ENCODE measurements around the gene KCNT1. TPM values are rescaled to one million over a fixed set of nuclear protein-coding genes. Genes with fewer than 3 reads are reported as not detected.

KCNT1 gene
- polyA plus RNA-seq, 1 experiment = not detected

- Histone ChIP-seq H3K27ac (ENCODE audit: low read depth, low read length) (no peak overlapping the region), H3K27me3 (ENCODE audit: control insufficient read depth, insufficient read depth, low read length) (peaks cover 3% of the 10 kb centered on the region), H3K4me3 (ENCODE audit: low read depth, low read length) (no peak overlapping the region), H3K9me3 (ENCODE audit: control insufficient read depth, insufficient read depth, low read length) (no peaks in the 10 kb centered on the region)
- ChIA-PET POLR2A (no interaction called here), CTCF (no interaction called here)
- no peak for DNase-seq (ENCODE audit: low read depth, low spot score)
- no peak for TF ChIP-seq CTCF (IDR thresholded peaks at IDR 0.05; ENCODE audit: low read depth, low read length)
Measured at GRCh38 chr9:135690836-135691570, 11.0 kb upstream of the KCNT1 start.

GRCh38 chr9:135692410-135692809 is 9.6 kb upstream of the KCNT1 start:
- no peak overlapping the region for H3K4me3 ChIP-seq (ENCODE audit: low read depth, low read length)
- H3K27me3 ChIP-seq (ENCODE audit: control insufficient read depth, insufficient read depth, low read length) = peaks cover 3% of the 10 kb centered on the region
- ChIA-PET CTCF (no interaction called here), POLR2A (no interaction called here)
- no peak for TF ChIP-seq CTCF (IDR thresholded peaks at IDR 0.05; ENCODE audit: low read depth, low read length)
- no peak for DNase-seq (ENCODE audit: low read depth, low spot score)
- H3K27ac ChIP-seq (ENCODE audit: low read depth, low read length) = no peak overlapping the region
- no peaks in the 10 kb centered on the region; the same call in 1 of the 2 replicates for H3K9me3 ChIP-seq (ENCODE audit: control insufficient read depth, insufficient read depth, low read length)

GRCh38 chr9:135693265-135693664 is 8.7 kb upstream of the KCNT1 start:
- TF ChIP-seq CTCF (IDR thresholded peaks at IDR 0.05; ENCODE audit: low read depth, low read length) = no peak
- Histone ChIP-seq H3K27ac (ENCODE audit: low read depth, low read length) (no peak overlapping the region), H3K27me3 (ENCODE audit: control insufficient read depth, insufficient read depth, low read length) (peaks cover 3% of the 10 kb centered on the region), H3K4me3 (ENCODE audit: low read depth, low read length) (no peak overlapping the region), H3K9me3 (ENCODE audit: control insufficient read depth, insufficient read depth, low read length) (no peaks in the 10 kb centered on the region; the same call in 1 of the 2 replicates)
- ChIA-PET CTCF (no interaction called here), POLR2A (no interaction called here)
- no peak for DNase-seq (ENCODE audit: low read depth, low spot score)

GRCh38 chr9:135693771-135694170 is 8.2 kb upstream of the KCNT1 start:
- no peak overlapping the region for H3K27ac ChIP-seq (ENCODE audit: low read depth, low read length)
- no peak for DNase-seq (ENCODE audit: low read depth, low spot score)
- POLR2A ChIA-PET = no interaction called here
- peaks cover 3% of the 10 kb centered on the region for H3K27me3 ChIP-seq (ENCODE audit: control insufficient read depth, insufficient read depth, low read length)
- TF ChIP-seq CTCF (IDR thresholded peaks at IDR 0.05; ENCODE audit: low read depth, low read length) = no peak
- CTCF ChIA-PET = no interaction called here
- H3K4me3 ChIP-seq (ENCODE audit: low read depth, low read length) = no peak overlapping the region
- no peaks in the 10 kb centered on the region; the same call in 1 of the 2 replicates for H3K9me3 ChIP-seq (ENCODE audit: control insufficient read depth, insufficient read depth, low read length)

GRCh38 chr9:135694414-135694813 is 7.6 kb upstream of the KCNT1 start:
- H3K4me3 ChIP-seq (ENCODE audit: low read depth, low read length) = no peak overlapping the region
- POLR2A ChIA-PET = no interaction called here

More at GRCh38 chr9:135694414-135694813, 7.6 kb upstream of the KCNT1 start:
- H3K9me3 ChIP-seq (ENCODE audit: control insufficient read depth, insufficient read depth, low read length) = no peaks in the 10 kb centered on the region; the same call in 1 of the 2 replicates
- H3K27me3 ChIP-seq (ENCODE audit: control insufficient read depth, insufficient read depth, low read length) = peaks cover 3% of the 10 kb centered on the region
- CTCF ChIA-PET = no interaction called here
- DNase-seq (ENCODE audit: low read depth, low spot score) = no peak
- H3K27ac ChIP-seq (ENCODE audit: low read depth, low read length) = no peak overlapping the region
- TF ChIP-seq CTCF (IDR thresholded peaks at IDR 0.05; ENCODE audit: low read depth, low read length) = no peak

Measured in AG04450 (cell line).